HepG2 (cell line): Measurements from ENCODE around the gene GGA1. TPM values are rescaled to one million over a fixed set of nuclear protein-coding genes. Genes with fewer than 3 reads are reported as not detected.

Experiments used
- AFF4 ChIP-seq: sonication (generic); formaldehyde crosslinking; IDR thresholded peaks from 2 replicates; pipeline ENCODE4 v1.4.0; 2020; ENCODE audit warnings: missing genetic modification reagents
- BHLHE40 ChIP-seq: IDR thresholded peaks from 2 replicates; pipeline ENCODE4 v1.6.1; 2011; ENCODE audit warnings: low read length, improper control_type of control experiment
- KIAA2018 ChIP-seq: sonication (generic); formaldehyde crosslinking; IDR thresholded peaks from 2 replicates; pipeline ENCODE4 v1.5.0; 2020; ENCODE audit warnings: mild to moderate bottlenecking, missing genetic modification reagents, borderline replicate concordance
- MXD3 ChIP-seq: IDR thresholded peaks from 2 replicates; pipeline ENCODE4 v1.6.1; 2016; ENCODE audit warnings: mild to moderate bottlenecking, missing biosample characterization, missing genetic modification reagents
- PHB2 ChIP-seq: fragments of 450-650 bp; IDR thresholded peaks from 2 replicates; pipeline ENCODE4 v1.6.1; 2018; ENCODE audit not compliant: partially characterized antibody
- SALL1 ChIP-seq: sonication (generic); formaldehyde crosslinking; IDR thresholded peaks from 2 replicates; pipeline ENCODE4 v1.8.0; 2022; ENCODE audit warnings: mild to moderate bottlenecking, missing genetic modification reagents
- SP1 ChIP-seq, 2 experiments: fragments of 450-650 bp in 1 of 2; sonication (generic) in 1 of 2; formaldehyde crosslinking in 1 of 2; IDR thresholded peaks; 2 replicates each; pipeline versions ENCODE4 v1.4.0 to v1.6.1; 2016 to 2020; ENCODE audit warnings: missing genetic modification reagents in 1 of 2
- TBX2 ChIP-seq: sonication (generic); formaldehyde crosslinking; IDR thresholded peaks from 2 replicates; pipeline ENCODE4 v1.5.0; 2020; ENCODE audit warnings: missing genetic modification reagents, mild to moderate bottlenecking, borderline replicate concordance
- XRCC5 ChIP-seq: fragments of 200-400 bp; formaldehyde crosslinking; optimal IDR thresholded peaks from 2 replicates; pipeline ENCODE3; 2017; ENCODE audit warnings: mild to moderate bottlenecking, low read length
- ZFP36 ChIP-seq: fragments of 150-350 bp; IDR thresholded peaks from 2 replicates; pipeline ENCODE4 v1.6.1; 2018; ENCODE audit warnings: borderline replicate concordance, low read length, low read depth; ENCODE audit not compliant: partially characterized antibody
- ZFP36L2 ChIP-seq: sonication (generic); formaldehyde crosslinking; IDR thresholded peaks from 2 replicates; pipeline ENCODE4 v1.4.0; 2020; ENCODE audit warnings: missing genetic modification reagents
- ZFP82 ChIP-seq: sonication (generic); formaldehyde crosslinking; IDR thresholded peaks from 2 replicates; pipeline ENCODE4 v1.5.1; 2020; ENCODE audit warnings: mild to moderate bottlenecking, missing genetic modification reagents, borderline replicate concordance
- ZNF350 ChIP-seq: sonication (generic); formaldehyde crosslinking; IDR thresholded peaks from 2 replicates; pipeline ENCODE4 v1.4.0; 2020; ENCODE audit warnings: mild to moderate bottlenecking, low read depth, missing genetic modification reagents, borderline replicate concordance
- ZNF367 ChIP-seq: sonication (generic); formaldehyde crosslinking; IDR thresholded peaks from 2 replicates; pipeline ENCODE4 v1.4.0; 2020; ENCODE audit warnings: missing genetic modification reagents, borderline replicate concordance
- ZNF430 ChIP-seq: sonication (generic); formaldehyde crosslinking; IDR thresholded peaks from 2 replicates; pipeline ENCODE4 v1.9.0; 2021; ENCODE audit warnings: mild to moderate bottlenecking, missing genetic modification reagents
- ZNF556 ChIP-seq: sonication (generic); formaldehyde crosslinking; IDR thresholded peaks from 2 replicates; pipeline ENCODE4 v1.4.0; 2020; ENCODE audit warnings: mild to moderate bottlenecking, missing genetic modification reagents, borderline replicate concordance
- ZNF563 ChIP-seq: sonication (generic); formaldehyde crosslinking; IDR thresholded peaks from 2 replicates; pipeline ENCODE4 v1.8.0; 2022; ENCODE audit warnings: mild to moderate bottlenecking, moderate library complexity, missing genetic modification reagents
- polyA plus RNA-seq, 8 experiments: library from polyadenylated mRNA; depleted of rRNA in 3 of 8; stranded (reverse) in 7 of 8; unstranded in 1 of 8; fragments of >200 nt; fragmentation: Illumina TruSeq in 4 of 8; extraction: Trizol in 4 of 8; gene quantifications; 2 replicates each; pipeline versions ENCODE4 v1.2.1 to v1.2.3, GENCODE V29; 2011 to 2016; ENCODE audit warnings: low read depth in 4 of 8, missing spikeins in 1 of 8, mixed read lengths in 1 of 8; ENCODE audit not compliant: insufficient read depth in 1 of 8
- total RNA-seq, 5 experiments: library from RNA; depleted of rRNA; stranded (reverse); fragments of >200 nt; fragmentation: Illumina TruSeq; extraction: Trizol; gene quantifications; 2 replicates each; pipeline ENCODE4 v1.2.3, GENCODE V29; 2016; ENCODE audit warnings: low read depth in 1 of 5

Gene GGA1
- total and polyA plus RNA-seq, 2 of the 13 experiments (the other 11 are each of a cell fraction or from before 2014, with no cell fraction given): 29.1 to 87.2 TPM

GRCh38 chr22:37559901-37560607, 48.6 kb upstream of the GGA1 start, which contains the start of gene CDC42EP1 (continued):
- TF ChIP-seq AFF4 (CRISPR knock-in tag) (no peak), ZFP82 (CRISPR knock-in tag) (no peak), KIAA2018 (CRISPR knock-in tag) (no peak), MXD3 (CRISPR knock-in tag) (peak; percentile 75; the same call in 1 of the 2 replicates), TBX2 (CRISPR knock-in tag) (peak; percentile 72; the same call in 1 of the 2 replicates), XRCC5 (no peak), BHLHE40 (no peak), PHB2 (no peak), ZNF556 (CRISPR knock-in tag) (no peak; the same call in 1 of the 2 replicates), SALL1 (CRISPR knock-in tag) (peak; percentile 72), ZNF430 (CRISPR knock-in tag) (peak; percentile 22; the same call in 1 of the 2 replicates), ZNF367 (no peak; the same call in 1 of the 2 replicates), ZFP36L2 (no peak), ZNF563 (CRISPR knock-in tag) (peak; percentile 42; the same call in 1 of the 2 replicates), SP1 (IDR thresholded peaks at IDR 0.05) (no peak), SP1 (CRISPR knock-in tag; IDR thresholded peaks at IDR 0.05) (no peak), ZFP36 (no peak), ZNF350 (CRISPR knock-in tag) (no peak)
